ENCODE measurements around the gene FREM1.

DNA sequence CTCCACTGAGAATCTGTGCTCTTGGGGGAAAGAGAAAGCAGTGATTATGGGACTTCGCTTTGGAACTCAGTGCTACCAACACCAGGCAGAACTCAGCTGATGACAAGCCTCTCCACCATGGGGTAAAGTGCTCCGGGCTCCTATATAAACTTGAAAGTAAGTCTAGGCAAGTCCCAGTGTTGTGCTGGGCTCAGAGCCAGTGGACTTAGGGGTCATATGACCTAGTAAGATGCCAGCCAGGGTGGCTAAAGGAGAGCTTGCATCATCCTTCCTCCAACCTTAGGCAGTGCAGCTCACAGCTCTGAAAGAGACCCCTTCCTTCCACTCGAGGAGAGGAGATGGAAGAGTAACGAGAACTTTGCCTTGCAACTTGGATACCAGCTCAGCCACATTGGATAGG, 35.1 kb upstream of the FREM1 start:
- no peak for TF ChIP-seq POLR2A (IDR thresholded peaks at IDR 0.05)
- TF ChIP-seq, protein P1, sequence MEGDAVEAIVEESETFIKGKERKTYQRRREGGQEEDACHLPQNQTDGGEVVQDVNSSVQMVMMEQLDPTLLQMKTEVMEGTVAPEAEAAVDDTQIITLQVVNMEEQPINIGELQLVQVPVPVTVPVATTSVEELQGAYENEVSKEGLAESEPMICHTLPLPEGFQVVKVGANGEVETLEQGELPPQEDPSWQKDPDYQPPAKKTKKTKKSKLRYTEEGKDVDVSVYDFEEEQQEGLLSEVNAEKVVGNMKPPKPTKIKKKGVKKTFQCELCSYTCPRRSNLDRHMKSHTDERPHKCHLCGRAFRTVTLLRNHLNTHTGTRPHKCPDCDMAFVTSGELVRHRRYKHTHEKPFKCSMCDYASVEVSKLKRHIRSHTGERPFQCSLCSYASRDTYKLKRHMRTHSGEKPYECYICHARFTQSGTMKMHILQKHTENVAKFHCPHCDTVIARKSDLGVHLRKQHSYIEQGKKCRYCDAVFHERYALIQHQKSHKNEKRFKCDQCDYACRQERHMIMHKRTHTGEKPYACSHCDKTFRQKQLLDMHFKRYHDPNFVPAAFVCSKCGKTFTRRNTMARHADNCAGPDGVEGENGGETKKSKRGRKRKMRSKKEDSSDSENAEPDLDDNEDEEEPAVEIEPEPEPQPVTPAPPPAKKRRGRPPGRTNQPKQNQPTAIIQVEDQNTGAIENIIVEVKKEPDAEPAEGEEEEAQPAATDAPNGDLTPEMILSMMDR (IDR thresholded peaks at IDR 0.05): no peak

Measured in adrenal gland (tissue), 5 donors.